Tibial artery (tissue), 4 donors: Measurements from ENCODE around the gene ADAMTSL4.

ENCODE experiments used
- DNase-seq, 2 donors: peaks; one replicate each; pipeline ENCODE4 v3.0.0-alpha.2; 2019
- H3K27ac ChIP-seq, 2 donors: fragments of 200-600 bp; sonication (generic) in 1 of 2; 1 replicate in 1 of 2; 2 replicates in 1 of 2; pipeline ENCODE4 v1.5.1; 2018 to 2019; ENCODE audit warnings: mild to moderate bottlenecking in 1 of 2
- H3K27me3 ChIP-seq, 2 donors: fragments of 200-600 bp; sonication (generic) in 1 of 2; one replicate each; pipeline versions ENCODE4 v1.5.1 to v1.6.0; 2016 to 2019
- H3K36me3 ChIP-seq, 3 donors: fragments of 200-600 bp; sonication (generic) in 2 of 3; one replicate each; pipeline ENCODE4 v1.5.1; 2016 to 2019; ENCODE audit warnings: mild to moderate bottlenecking in 2 of 3
- H3K4me1 ChIP-seq, 4 donors: fragments of 200-600 bp; sonication (generic) in 2 of 4; 1 replicate in 3 of 4; 2 replicates in 1 of 4; pipeline ENCODE4 v1.5.1; 2016 to 2019
- H3K4me3 ChIP-seq, 2 donors: fragments of 200-600 bp; sonication (generic) in 1 of 2; 1 replicate in 1 of 2; 2 replicates in 1 of 2; pipeline ENCODE4 v1.5.1; 2018 to 2019; ENCODE audit warnings: mild to moderate bottlenecking in 2 of 2
- H3K9me3 ChIP-seq, 3 donors: fragments of 200-600 bp; sonication (generic) in 1 of 3; one replicate each; pipeline ENCODE4 v1.5.1; 2016 to 2019
- intact Hi-C: fragments of 100-400 bp; cut with DNase I; formaldehyde crosslinking; loops from one replicate; pipeline ENCODE4 v1.15.0; 2023; ENCODE audit warnings: low total_unique reads
- TF ChIP-seq, protein P1 (sequence below), 2 experiments: fragments of 200-600 bp in 1 of 2; fragments of 450-650 bp in 1 of 2; IDR thresholded peaks; one replicate each; pipeline ENCODE4 v1.5.1; 2017 to 2019; ENCODE audit warnings: antibody characterized with exemption in 2 of 2, mild to moderate bottlenecking in 1 of 2, moderate library complexity in 1 of 2

ADAMTSL4 gene

DNA sequence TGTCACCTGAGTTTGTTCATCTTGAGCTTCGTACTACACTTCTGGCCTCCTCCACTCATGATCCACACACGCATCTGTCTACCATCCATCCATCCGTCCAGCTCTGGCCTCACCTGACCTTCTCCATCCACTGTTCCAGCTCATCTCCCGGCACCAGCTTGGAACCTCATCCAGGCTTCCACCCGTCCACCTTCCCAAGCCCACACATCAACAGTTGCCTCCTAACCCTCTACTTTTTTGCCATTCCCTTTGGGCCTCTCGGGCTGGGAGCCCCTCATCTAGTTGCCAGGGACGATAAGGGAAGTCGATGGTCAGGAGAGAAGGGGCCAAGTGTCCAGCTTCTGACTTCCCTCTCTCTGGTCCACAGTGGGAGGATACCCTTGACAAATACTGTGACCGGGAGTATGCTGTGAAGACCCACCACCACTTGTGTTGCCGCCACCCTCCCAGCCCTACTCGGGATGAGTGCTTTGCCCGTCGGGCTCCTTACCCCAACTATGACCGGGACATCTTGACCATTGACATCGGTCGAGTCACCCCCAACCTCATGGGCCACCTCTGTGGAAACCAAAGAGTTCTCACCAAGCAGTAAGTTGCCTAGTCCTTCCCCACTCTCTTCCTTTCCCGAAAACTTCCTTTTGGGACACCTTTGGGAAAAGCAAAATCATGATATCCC is 37.1 kb upstream of the ADAMTSL4 start:
- TF ChIP-seq, protein P1, sequence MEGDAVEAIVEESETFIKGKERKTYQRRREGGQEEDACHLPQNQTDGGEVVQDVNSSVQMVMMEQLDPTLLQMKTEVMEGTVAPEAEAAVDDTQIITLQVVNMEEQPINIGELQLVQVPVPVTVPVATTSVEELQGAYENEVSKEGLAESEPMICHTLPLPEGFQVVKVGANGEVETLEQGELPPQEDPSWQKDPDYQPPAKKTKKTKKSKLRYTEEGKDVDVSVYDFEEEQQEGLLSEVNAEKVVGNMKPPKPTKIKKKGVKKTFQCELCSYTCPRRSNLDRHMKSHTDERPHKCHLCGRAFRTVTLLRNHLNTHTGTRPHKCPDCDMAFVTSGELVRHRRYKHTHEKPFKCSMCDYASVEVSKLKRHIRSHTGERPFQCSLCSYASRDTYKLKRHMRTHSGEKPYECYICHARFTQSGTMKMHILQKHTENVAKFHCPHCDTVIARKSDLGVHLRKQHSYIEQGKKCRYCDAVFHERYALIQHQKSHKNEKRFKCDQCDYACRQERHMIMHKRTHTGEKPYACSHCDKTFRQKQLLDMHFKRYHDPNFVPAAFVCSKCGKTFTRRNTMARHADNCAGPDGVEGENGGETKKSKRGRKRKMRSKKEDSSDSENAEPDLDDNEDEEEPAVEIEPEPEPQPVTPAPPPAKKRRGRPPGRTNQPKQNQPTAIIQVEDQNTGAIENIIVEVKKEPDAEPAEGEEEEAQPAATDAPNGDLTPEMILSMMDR (IDR thresholded peaks at IDR 0.05) = no peak
- DNase-seq = no peak
- Histone ChIP-seq H3K4me1 (peaks cover 5 to 34% (median 18%) of the 10 kb centered on the region in 4 donors), H3K9me3 (no peaks in the 10 kb centered on the region), H3K27me3 (no peaks in the 10 kb centered on the region), H3K4me3 (no peak overlapping the region), H3K27ac (no peak overlapping the region), H3K36me3 (peaks cover 0 to 29% (median 9%) of the 10 kb centered on the region in 3 donors)
- intact Hi-C loops = no loop called here

DNA sequence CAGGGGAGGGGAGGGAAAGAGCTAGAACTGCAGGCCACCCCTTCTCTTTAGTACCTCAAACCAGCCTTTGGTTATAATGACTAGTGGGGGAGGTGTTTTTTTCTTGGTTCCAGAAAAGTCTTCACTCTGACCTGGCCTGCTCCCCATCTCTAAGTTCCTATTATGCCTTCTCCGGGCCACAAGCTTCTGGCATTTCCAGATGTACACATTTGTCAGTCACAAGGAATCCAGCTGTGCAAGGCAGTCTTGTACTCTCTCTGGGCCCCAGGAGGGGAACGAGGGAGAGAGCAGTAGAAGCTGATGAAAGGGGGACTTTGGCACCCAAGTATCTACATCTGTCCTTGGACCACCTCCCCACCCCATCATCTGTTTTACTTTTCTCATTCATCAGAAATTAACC is 36.4 kb upstream of the ADAMTSL4 start:
- peaks cover 0 to 23% (median 8%) of the 10 kb centered on the region in 3 donors for H3K36me3 ChIP-seq
- H3K9me3 ChIP-seq = no peaks in the 10 kb centered on the region
- intact Hi-C loops = no loop called here
- no peaks in the 10 kb centered on the region for H3K27me3 ChIP-seq
- no peak overlapping the region for H3K4me3 ChIP-seq
- DNase-seq = no peak
- TF ChIP-seq, protein P1 (IDR thresholded peaks at IDR 0.05) = no peak
- H3K27ac ChIP-seq = no peak overlapping the region
- peaks cover 5 to 31% (median 16%) of the 10 kb centered on the region in 4 donors for H3K4me1 ChIP-seq

DNA sequence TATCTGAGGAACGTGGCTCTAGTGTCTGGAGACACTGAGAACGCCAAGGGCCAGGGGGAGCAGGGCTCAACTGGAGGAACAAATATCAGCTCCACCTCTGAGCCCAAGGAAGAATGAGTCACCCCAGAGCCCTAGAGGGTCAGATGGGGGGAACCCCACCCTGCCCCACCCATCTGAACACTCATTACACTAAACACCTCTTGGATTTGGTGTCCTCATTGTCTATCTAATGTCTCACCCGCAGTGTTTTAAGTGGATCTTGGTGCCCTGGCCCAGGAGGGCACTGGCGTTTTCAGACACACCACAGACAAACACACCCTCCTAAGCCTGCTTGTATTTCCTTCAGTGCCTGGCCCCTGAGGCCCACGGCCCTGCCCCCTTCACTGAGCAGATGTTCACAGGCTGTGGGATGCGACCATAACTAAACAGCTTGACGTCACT is 35.8 kb upstream of the ADAMTSL4 start:
- Histone ChIP-seq H3K4me1 (peaks cover 5 to 26% (median 13%) of the 10 kb centered on the region in 4 donors), H3K27ac (no peak overlapping the region), H3K36me3 (peaks cover 0 to 23% (median 8%) of the 10 kb centered on the region in 3 donors), H3K27me3 (no peaks in the 10 kb centered on the region), H3K9me3 (no peaks in the 10 kb centered on the region), H3K4me3 (no peak overlapping the region)
- no peak for DNase-seq
- intact Hi-C loops = no loop called here
- TF ChIP-seq, protein P1 (IDR thresholded peaks at IDR 0.05) = no peak

DNA sequence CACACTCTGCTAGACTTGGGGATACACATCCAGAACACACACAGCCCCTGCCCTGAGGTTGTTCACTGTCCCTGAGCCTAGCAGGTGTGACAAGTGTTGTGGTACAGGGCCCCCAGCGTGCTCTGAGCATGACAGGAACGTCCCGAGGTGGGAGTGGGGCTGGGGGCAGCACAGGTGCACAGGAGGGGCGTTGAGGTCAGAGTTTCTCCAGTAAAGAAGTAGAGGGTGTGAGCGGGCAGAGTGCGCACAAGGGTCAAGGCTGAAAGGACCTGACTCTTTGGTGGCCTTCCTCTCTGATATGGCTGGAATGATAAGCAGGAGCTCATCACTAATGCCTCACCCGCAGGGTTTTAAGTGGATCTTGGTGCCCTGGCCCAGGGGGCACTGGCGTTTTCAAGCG is 34.9 kb upstream of the ADAMTSL4 start:
- Histone ChIP-seq H3K9me3 (no peaks in the 10 kb centered on the region), H3K36me3 (peaks cover 0 to 23% (median 8%) of the 10 kb centered on the region in 3 donors), H3K27ac (no peak overlapping the region), H3K4me1 (peaks cover 5 to 19% (median 10%) of the 10 kb centered on the region in 4 donors), H3K27me3 (no peaks in the 10 kb centered on the region), H3K4me3 (no peak overlapping the region)
- no peak for DNase-seq
- TF ChIP-seq, protein P1 (IDR thresholded peaks at IDR 0.05) = no peak
- intact Hi-C loops = no loop called here

DNA sequence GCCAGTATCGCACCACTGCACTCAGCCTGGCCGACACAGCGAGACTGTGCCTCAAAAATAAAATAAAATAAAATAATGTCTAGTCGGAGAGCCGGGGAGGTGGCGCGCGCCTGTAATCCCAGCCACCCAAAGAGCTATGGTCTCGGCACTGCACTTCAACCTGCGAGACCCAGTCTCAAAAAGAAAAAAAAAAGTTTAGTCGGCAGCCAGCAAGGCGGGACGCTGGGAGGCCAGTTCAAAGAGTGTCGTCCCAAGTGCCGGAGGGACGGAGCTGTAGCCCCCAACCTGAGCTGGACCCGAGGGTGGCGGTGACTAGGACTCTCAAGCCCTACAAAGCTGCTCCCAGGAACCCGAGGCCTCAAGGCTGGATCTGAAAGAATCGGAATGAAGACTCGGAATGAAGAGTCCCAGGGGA is 34.3 kb upstream of the ADAMTSL4 start:
- Histone ChIP-seq H3K9me3 (no peaks in the 10 kb centered on the region), H3K4me1 (peaks cover 5 to 19% (median 10%) of the 10 kb centered on the region in 4 donors), H3K4me3 (peak overlapping the region; percentile 61 to 78), H3K36me3 (peaks cover 0 to 23% (median 8%) of the 10 kb centered on the region in 3 donors), H3K27me3 (no peaks in the 10 kb centered on the region), H3K27ac (peak overlapping the region; percentile 74 to 75)
- TF ChIP-seq, protein P1 (IDR thresholded peaks at IDR 0.05) = no peak
- intact Hi-C loops = no loop called here
- no peak for DNase-seq
